Activated CD4-positive, alpha-beta T cell treated with anti-CD3 and anti-CD28 coated beads for 36 hours (primary cell): ENCODE measurements around the gene TUSC2. TPM values are rescaled to one million over a fixed set of nuclear protein-coding genes. Genes with fewer than 3 reads are reported as not detected.
A peak's percentile ranks its signal among the peaks of the same experiment; 100 is the strongest.
"Not testable (repeated sequence)": the region's sequence is repeated elsewhere in the genome, so short reads cannot be mapped to it uniquely, and the experiment has no call there.

ENCODE experiments used
- ATAC-seq: fragments of 200-7000 bp; cut with Tn5 transposase; one replicate; pipeline ENCODE4 v1.10.0; 2021; ENCODE audit warnings: mild to moderate bottlenecking, moderate library complexity
- CTCF ChIA-PET: fragments of 350-600 bp; sonication (Branson Sonifier 250); formaldehyde crosslinking; loops from one replicate; lab custom pipeline; 2021; ENCODE audit warnings: antibody characterized with exemption; lab: Charles Lee
- POLR2A ChIA-PET: fragments of 350-600 bp; sonication (Branson Sonifier 250); formaldehyde crosslinking; loops from one replicate; lab custom pipeline; 2021; ENCODE audit warnings: antibody characterized with exemption, inconsistent platforms; lab: Charles Lee
- DNase-seq: peaks from one replicate; pipeline ENCODE4 v3.0.0-alpha.2; 2020
- H3K27ac Mint-ChIP-seq: one replicate; pipeline ENCODE4 v1.8.0; 2021; ENCODE audit warnings: mixed read lengths
- H3K27me3 Mint-ChIP-seq: one replicate; pipeline ENCODE4 v1.8.0; 2021; ENCODE audit warnings: mixed read lengths
- H3K36me3 Mint-ChIP-seq: one replicate; pipeline ENCODE4 v1.8.0; 2021; ENCODE audit warnings: low read depth, mixed read lengths
- H3K4me1 Mint-ChIP-seq: one replicate; pipeline ENCODE4 v1.8.0; 2021; ENCODE audit warnings: mixed read lengths
- H3K4me3 Mint-ChIP-seq: one replicate; pipeline ENCODE4 v1.8.0; 2021; ENCODE audit warnings: mild to moderate bottlenecking, moderate library complexity, mixed read lengths
- H3K9me3 Mint-ChIP-seq: one replicate; pipeline ENCODE4 v1.8.0; 2021; ENCODE audit warnings: low read depth, mixed read lengths
- intact Hi-C, 2 experiments: fragments of 100-400 bp; cut with DNase I in 1 of 2; cut with micrococcal nuclease in 1 of 2; formaldehyde crosslinking; loops; one replicate each; pipeline versions ENCODE4 v1.14.2 to v1.15.1; 2022 to 2024; cut with DNase I, micrococcal nuclease
- total RNA-seq, 2 experiments: library from RNA; stranded (reverse); gene quantifications; one replicate each; pipeline ENCODE4 v1.2.3, GENCODE V29; 2021

The TUSC2 gene
- total RNA-seq, 2 experiments from 2014 or later, result 15.0 to 17.1 TPM

GRCh38 chr3:50319181-50319893 lies 8.7 kb downstream of the TUSC2 start:
- ChIA-PET CTCF (interaction anchor here (0.7 to 2.9 kb wide), 4 partner anchors 8 to 1365 kb away, joined by 3 to 11 read pairs (median 4); partner anchors contain the start of genes HYAL3, NAA80 and TUSC2), POLR2A (interaction anchor here (0.6 kb wide), 1 partner anchor 19 kb away, joined by 3 read pairs; no protein-coding TSS in a partner anchor)
- H3K9me3 Mint-ChIP-seq, result no peaks in the 10 kb centered on the region

GRCh38 chr3:50318615-50319014 lies 9.4 kb downstream of the TUSC2 start:
- intact Hi-C loops, result no loop called here
- H3K27me3 Mint-ChIP-seq, result no peaks in the 10 kb centered on the region
- ChIA-PET POLR2A (interaction anchor here (0.6 kb wide), 1 partner anchor 19 kb away, joined by 3 read pairs; no protein-coding TSS in a partner anchor), CTCF (interaction anchor here (0.5 to 2.9 kb wide), 4 partner anchors 9 to 1622 kb away, joined by 3 to 11 read pairs (median 4); partner anchors contain the start of genes HYAL3, NAA80 and TUSC2)
- H3K9me3 Mint-ChIP-seq, result no peaks in the 10 kb centered on the region
- H3K27ac Mint-ChIP-seq, result no peak overlapping the region
- ATAC-seq, result no peak
- no peak for DNase-seq
- peaks cover 40% of the 10 kb centered on the region for H3K4me1 Mint-ChIP-seq
- no peak overlapping the region for H3K4me3 Mint-ChIP-seq
- no peaks in the 10 kb centered on the region for H3K36me3 Mint-ChIP-seq

More at GRCh38 chr3:50319181-50319893, 8.7 kb downstream of the TUSC2 start:
- intact Hi-C loops, result no loop called here
- H3K27ac Mint-ChIP-seq, result no peak overlapping the region
- no peaks in the 10 kb centered on the region for H3K36me3 Mint-ChIP-seq
- H3K27me3 Mint-ChIP-seq, result no peaks in the 10 kb centered on the region
- no peak overlapping the region for H3K4me3 Mint-ChIP-seq
- no peak for ATAC-seq
- no peak for DNase-seq
- H3K4me1 Mint-ChIP-seq, result peaks cover 40% of the 10 kb centered on the region

GRCh38 chr3:50318163-50318562 lies 9.9 kb downstream of the TUSC2 start:
- H3K4me1 Mint-ChIP-seq, result peaks cover 40% of the 10 kb centered on the region
- no peak overlapping the region for H3K27ac Mint-ChIP-seq
- CTCF ChIA-PET, result interaction anchor here (0.5 to 2.9 kb wide), 4 partner anchors 10 to 1623 kb away, joined by 3 to 11 read pairs (median 4); partner anchors contain the start of genes HYAL3, NAA80 and TUSC2
- DNase-seq (no peak), ATAC-seq (no peak)
- POLR2A ChIA-PET, result no interaction called here
- intact Hi-C loops, result no loop called here
- no peaks in the 10 kb centered on the region for H3K9me3 Mint-ChIP-seq
- H3K4me3 Mint-ChIP-seq, result no peak overlapping the region
- H3K36me3 Mint-ChIP-seq, result no peaks in the 10 kb centered on the region
- no peaks in the 10 kb centered on the region for H3K27me3 Mint-ChIP-seq

- H3K4me1 Mint-ChIP-seq, result peaks cover 37% of the 10 kb centered on the region
- H3K9me3 Mint-ChIP-seq, result no peaks in the 10 kb centered on the region
- no peaks in the 10 kb centered on the region for H3K36me3 Mint-ChIP-seq
- peak overlapping the region; percentile 38 for H3K27ac Mint-ChIP-seq
- ATAC-seq (no peak), DNase-seq (no peak)
- H3K27me3 Mint-ChIP-seq, result no peaks in the 10 kb centered on the region
- POLR2A ChIA-PET, result no interaction called here
- CTCF ChIA-PET, result interaction anchor here (0.5 to 1.5 kb wide), 3 partner anchors 11 to 363 kb away, joined by 3 to 4 read pairs (median 3); no protein-coding TSS in a partner anchor
- intact Hi-C loops, result no loop called here
- H3K4me3 Mint-ChIP-seq, result no peak overlapping the region
These were observed 10.7 kb downstream of the TUSC2 start for GRCh38 chr3:50317300-50317699.

- no peaks in the 10 kb centered on the region for H3K27me3 Mint-ChIP-seq
- POLR2A ChIA-PET, result no interaction called here
- ATAC-seq (peak; percentile 46), DNase-seq (peak; percentile 70)
- H3K27ac Mint-ChIP-seq, result peak overlapping the region; percentile 38
- CTCF ChIA-PET, result interaction anchor here (0.6 to 1.5 kb wide), 4 partner anchors 10 to 364 kb away, joined by 3 to 4 read pairs (median 4); no protein-coding TSS in a partner anchor
- intact Hi-C loops, result no loop called here
- no peaks in the 10 kb centered on the region for H3K9me3 Mint-ChIP-seq
- no peak overlapping the region for H3K4me3 Mint-ChIP-seq
- no peaks in the 10 kb centered on the region for H3K36me3 Mint-ChIP-seq
- H3K4me1 Mint-ChIP-seq, result peaks cover 37% of the 10 kb centered on the region
These were observed 11.3 kb downstream of the TUSC2 start for GRCh38 chr3:50316657-50317242.

- Mint-ChIP-seq H3K4me3 (no peak overlapping the region), H3K27ac (no peak overlapping the region), H3K9me3 (no peaks in the 10 kb centered on the region), H3K4me1 (peaks cover 29% of the 10 kb centered on the region), H3K36me3 (peaks cover under 1% of the 10 kb centered on the region), H3K27me3 (no peaks in the 10 kb centered on the region)
- ChIA-PET CTCF (interaction anchor here (0.6 to 1.1 kb wide), 5 partner anchors 12 to 335 kb away, joined by 3 to 4 read pairs (median 3); no protein-coding TSS in a partner anchor), POLR2A (interaction anchor here (0.6 kb wide), 1 partner anchor 10 kb away, joined by 3 read pairs; no protein-coding TSS in a partner anchor)
- no peak for DNase-seq
- ATAC-seq, result no peak
- intact Hi-C loops, result no loop called here
These were observed 13.2 kb downstream of the TUSC2 start for GRCh38 chr3:50314816-50315215.

GRCh38 chr3:50314342-50314741 lies 13.7 kb downstream of the TUSC2 start:
- no peaks in the 10 kb centered on the region for H3K9me3 Mint-ChIP-seq
- CTCF ChIA-PET, result interaction anchor here (0.6 to 1.0 kb wide), 4 partner anchors 12 to 335 kb away, joined by 3 to 4 read pairs (median 4); no protein-coding TSS in a partner anchor
- no peak overlapping the region for H3K4me3 Mint-ChIP-seq
- intact Hi-C loops, result no loop called here
- H3K4me1 Mint-ChIP-seq, result peaks cover 25% of the 10 kb centered on the region
- POLR2A ChIA-PET, result no interaction called here
- DNase-seq (no peak), ATAC-seq (no peak)
- peaks cover 1% of the 10 kb centered on the region for H3K36me3 Mint-ChIP-seq
- H3K27me3 Mint-ChIP-seq, result no peaks in the 10 kb centered on the region
- H3K27ac Mint-ChIP-seq, result no peak overlapping the region

- DNase-seq, H3K27me3 Mint-ChIP-seq, CTCF ChIA-PET, H3K27ac Mint-ChIP-seq, intact Hi-C loops, H3K9me3 Mint-ChIP-seq, ATAC-seq, H3K36me3 Mint-ChIP-seq, H3K4me3 Mint-ChIP-seq, POLR2A ChIA-PET: not testable (repeated sequence)
- H3K4me1 Mint-ChIP-seq, result peaks cover 12% of the 10 kb centered on the region
These were observed 16.0 kb downstream of the TUSC2 start for GRCh38 chr3:50312041-50312440.

GRCh38 chr3:50304601-50305000 lies 23.4 kb downstream of the TUSC2 start:
- peak; percentile 64 for ATAC-seq
- H3K4me3 Mint-ChIP-seq, result no peak overlapping the region
- H3K27ac Mint-ChIP-seq, result no peak overlapping the region
- no peak for DNase-seq
- CTCF ChIA-PET, result interaction anchor here (1.5 kb wide), 1 partner anchor 9 kb away, joined by 4 read pairs; no protein-coding TSS in a partner anchor
- H3K4me1 Mint-ChIP-seq, result peaks cover 14% of the 10 kb centered on the region
- POLR2A ChIA-PET, result interaction anchor here (0.7 to 0.8 kb wide), 3 partner anchors 11 to 277 kb away, joined by 3 to 5 read pairs (median 3); no protein-coding TSS in a partner anchor
- intact Hi-C loops, result no loop called here
- no peaks in the 10 kb centered on the region for H3K27me3 Mint-ChIP-seq
- H3K9me3 Mint-ChIP-seq, result no peaks in the 10 kb centered on the region
- peaks cover 5% of the 10 kb centered on the region for H3K36me3 Mint-ChIP-seq

GRCh38 chr3:50303013-50303815 lies 24.8 kb downstream of the TUSC2 start, which contains the start of gene HYAL1:
HYAL1 (minus strand) TSS chr3:50303574; CDS start chr3:50302956, 618 bp downstream.
- peaks cover 15% of the 10 kb centered on the region for H3K4me1 Mint-ChIP-seq
- DNase-seq (no peak), ATAC-seq (no peak)
- H3K4me3 Mint-ChIP-seq, result no peak within 1 kb of the TSS
- ChIA-PET POLR2A (no interaction called here), CTCF (interaction anchor here (0.9 kb wide), 1 partner anchor 11 kb away, joined by 4 read pairs; no protein-coding TSS in a partner anchor)
- H3K27ac Mint-ChIP-seq, result no peak within 1 kb of the TSS
- intact Hi-C loops, result no loop called here
- no peaks in the 10 kb centered on the region for H3K27me3 Mint-ChIP-seq
- no peaks in the 10 kb centered on the region for H3K9me3 Mint-ChIP-seq
- H3K36me3 Mint-ChIP-seq, result no peaks in the 10 kb centered on the region
